GM18861 (cell line): ENCODE data around the gene CACNA1B.
"Not testable (repeated sequence)": the region's sequence is repeated elsewhere in the genome, so short reads cannot be mapped to it uniquely, and the experiment has no call there.

Experiments
- ATAC-seq: cut with Tn5 transposase; IDR thresholded peaks from one replicate; pipeline ENCODE4 v1.9.1; 2021; ENCODE audit not compliant: unreplicated experiment

CACNA1B gene

GRCh38 chr9:138068601-138069035 lies 191.0 kb downstream of the CACNA1B start:
- ATAC-seq: no peak

GRCh38 chr9:138069731-138070456 lies 192.3 kb downstream of the CACNA1B start:
- ATAC-seq: no peak

DNA sequence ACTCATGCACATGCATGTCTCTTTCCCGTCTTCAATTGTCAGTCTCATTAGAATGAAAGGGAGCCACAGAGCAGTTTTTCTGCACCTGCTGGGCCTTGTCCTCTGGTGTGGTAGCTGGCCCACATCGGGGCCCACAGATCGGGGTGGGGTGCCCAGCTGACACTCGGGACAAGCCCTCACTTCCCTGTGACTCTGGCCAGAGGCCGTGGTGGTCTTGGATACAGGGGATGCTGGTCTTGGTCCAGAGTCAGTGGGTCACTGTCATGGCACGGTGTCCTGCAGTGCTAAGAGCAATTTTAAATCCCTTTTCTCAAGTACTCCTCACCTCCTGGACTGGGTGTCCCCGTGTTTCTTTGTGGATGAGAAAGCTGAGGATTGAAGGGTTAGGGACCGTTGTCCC lies 193.2 kb downstream of the CACNA1B start:
- ATAC-seq: no peak

DNA sequence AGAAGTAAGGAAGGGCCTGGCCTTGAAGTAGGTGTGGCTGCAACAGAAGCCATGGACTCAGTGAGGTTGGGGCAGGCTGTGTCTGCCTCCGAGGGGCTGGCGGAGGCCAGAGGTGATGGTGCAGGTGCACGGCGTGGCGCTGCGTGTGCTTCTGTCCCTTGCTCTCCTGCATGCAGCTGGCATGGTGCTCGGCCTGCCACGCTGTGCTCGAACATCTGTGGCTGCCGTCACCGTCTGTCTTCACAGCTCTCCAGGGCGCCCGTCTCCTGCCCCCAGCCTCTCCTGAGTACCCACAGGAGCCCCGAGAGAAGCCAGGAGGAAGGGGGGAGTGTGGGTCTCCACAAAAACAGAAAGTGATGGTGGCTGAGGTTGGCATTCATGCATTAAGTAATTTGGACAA lies 193.7 kb downstream of the CACNA1B start:
- ATAC-seq: no peak

- no peak for ATAC-seq
Measured at GRCh38 chr9:138071731-138072130, 194.1 kb downstream of the CACNA1B start.

GRCh38 chr9:138072161-138072842 lies 194.7 kb downstream of the CACNA1B start:
- ATAC-seq: no peak

DNA sequence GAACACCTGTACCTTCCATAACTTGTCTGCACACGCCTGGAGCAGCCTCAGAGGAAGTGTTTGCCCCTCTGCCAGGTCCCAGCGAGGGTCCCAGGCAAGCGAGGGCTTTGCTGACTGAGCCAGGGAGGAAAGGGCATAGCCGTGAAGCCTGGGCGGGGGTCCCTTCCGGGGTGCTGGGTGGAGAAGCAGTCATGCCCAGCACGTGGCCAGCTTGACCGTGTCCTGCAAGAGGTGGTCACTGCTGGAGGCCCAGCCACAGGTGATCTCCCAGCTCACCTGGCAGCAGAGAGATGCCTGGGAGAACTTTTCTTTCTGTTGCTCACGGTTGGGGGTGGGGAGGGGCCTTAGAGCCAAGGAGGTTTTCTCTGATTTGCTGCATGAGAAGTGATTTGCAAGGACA lies 195.3 kb downstream of the CACNA1B start:
- ATAC-seq: no peak

DNA sequence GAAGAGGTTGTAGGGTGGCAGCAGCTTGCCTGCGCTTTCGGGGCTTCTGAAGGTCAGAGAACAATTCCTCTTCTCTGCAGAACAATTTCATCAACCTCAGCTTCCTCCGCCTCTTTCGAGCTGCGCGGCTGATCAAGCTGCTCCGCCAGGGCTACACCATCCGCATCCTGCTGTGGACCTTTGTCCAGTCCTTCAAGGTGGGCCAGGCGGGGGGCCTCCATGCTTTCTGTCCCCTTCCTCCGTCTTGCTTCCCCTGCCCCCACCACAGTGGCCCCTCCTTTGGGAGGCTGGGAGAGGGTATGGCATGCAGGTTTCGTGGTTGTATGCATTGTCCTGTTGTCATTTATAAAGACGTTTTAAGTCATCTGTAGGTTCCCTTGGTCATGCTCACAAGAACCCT lies 195.8 kb downstream of the CACNA1B start:
- ATAC-seq: no peak

DNA sequence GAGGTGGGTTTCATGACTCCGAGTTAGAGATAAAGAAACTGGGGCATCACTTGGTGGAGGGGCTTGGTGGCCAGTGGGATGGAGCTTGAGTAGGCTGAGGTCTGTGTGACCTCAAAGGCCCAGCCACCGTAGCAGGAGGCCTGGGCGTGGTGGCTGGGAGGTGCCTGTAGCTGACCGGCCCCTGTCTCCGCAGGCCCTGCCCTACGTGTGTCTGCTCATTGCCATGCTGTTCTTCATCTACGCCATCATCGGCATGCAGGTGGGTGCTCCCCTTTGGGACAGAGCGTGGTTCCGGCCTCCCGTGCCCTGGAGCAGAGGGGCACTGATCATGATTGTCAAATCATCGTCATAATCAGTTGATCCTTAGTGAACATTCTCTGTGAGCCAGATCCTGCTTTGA lies 196.2 kb downstream of the CACNA1B start:
- ATAC-seq: no peak

- ATAC-seq: no peak
Measured at GRCh38 chr9:138074516-138074915, 196.9 kb downstream of the CACNA1B start.

DNA sequence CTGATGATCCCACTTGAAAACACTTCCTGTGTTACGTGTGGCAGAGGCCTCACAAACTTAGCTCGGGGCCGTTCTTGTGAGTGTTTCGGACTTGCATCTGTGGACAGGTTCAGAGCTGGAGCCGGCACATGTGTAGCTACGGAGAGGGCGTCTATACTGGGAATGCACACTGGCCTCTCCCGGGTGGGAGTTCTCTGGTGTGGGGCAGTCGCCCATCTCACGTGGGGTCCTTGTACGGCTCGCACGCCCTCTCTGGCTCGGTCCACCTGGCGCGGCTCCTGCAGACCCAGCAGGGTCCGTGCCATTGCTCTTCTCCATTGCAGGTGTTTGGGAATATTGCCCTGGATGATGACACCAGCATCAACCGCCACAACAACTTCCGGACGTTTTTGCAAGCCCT lies 197.9 kb downstream of the CACNA1B start:
- no peak for ATAC-seq

GRCh38 chr9:138075961-138076649 lies 198.5 kb downstream of the CACNA1B start:
- ATAC-seq: no peak

DNA sequence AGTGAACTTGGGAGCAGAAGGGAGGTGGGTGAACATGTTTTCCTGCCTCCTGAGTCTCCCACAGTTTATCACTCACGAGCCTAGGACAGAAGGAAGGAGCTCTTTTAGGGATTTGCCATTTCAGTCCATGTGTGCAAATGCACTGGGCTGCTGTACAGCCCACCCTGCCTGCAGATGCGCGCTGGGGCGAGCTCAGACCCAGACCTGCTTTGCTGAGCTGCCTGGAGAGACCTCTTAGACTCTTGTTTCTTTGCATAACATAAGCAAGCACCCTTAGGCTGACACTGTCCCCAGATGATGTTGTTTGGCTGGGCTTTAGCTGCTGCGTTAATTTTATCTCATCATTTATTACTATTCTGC lies 199.0 kb downstream of the CACNA1B start:
- no peak for ATAC-seq

GRCh38 chr9:138077126-138077525 lies 199.5 kb downstream of the CACNA1B start:
- ATAC-seq: no peak

- no peak for ATAC-seq
Measured at GRCh38 chr9:138077898-138078540, 200.4 kb downstream of the CACNA1B start.

GRCh38 chr9:138078846-138079245 lies 201.3 kb downstream of the CACNA1B start:
- ATAC-seq: no peak

GRCh38 chr9:138080979-138081378 lies 203.4 kb downstream of the CACNA1B start:
- no peak for ATAC-seq

DNA sequence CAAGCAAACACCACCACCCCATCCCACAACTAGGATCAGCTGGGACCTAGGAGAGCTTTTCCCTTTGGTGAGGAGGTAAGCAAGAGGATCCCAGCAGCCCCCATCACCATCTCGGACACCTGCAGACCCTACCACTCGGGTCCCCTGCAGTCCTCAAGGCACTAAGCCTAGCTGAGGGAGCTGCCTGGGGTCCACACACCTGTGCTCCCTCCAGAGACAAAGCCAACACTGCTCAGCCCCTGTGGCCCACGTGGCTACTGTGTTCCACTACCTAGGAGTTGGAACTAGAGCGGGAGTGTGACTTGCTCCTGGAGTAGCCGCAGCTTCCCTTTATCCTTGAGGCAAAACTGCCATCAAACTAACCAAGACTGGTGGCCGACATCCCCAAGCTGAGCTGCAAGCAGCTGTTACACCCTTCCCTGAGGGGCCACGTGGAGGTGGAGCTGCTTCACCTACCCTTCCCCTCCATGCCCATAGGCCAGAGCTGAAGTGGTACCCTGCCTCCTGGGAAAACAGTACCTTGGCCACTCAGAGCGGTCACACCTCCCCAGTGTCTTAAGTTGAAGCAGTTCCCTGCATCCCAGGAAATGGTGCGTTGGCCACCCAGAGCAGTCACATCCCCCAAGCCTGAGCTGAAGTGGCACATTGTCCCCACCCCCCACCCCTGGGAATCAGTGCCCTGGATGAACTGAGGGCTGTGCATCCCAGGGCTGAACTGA lies 205.5 kb downstream of the CACNA1B start:
- ATAC-seq: no peak

- ATAC-seq: no peak
Measured at GRCh38 chr9:138083873-138084272, 206.3 kb downstream of the CACNA1B start.

DNA sequence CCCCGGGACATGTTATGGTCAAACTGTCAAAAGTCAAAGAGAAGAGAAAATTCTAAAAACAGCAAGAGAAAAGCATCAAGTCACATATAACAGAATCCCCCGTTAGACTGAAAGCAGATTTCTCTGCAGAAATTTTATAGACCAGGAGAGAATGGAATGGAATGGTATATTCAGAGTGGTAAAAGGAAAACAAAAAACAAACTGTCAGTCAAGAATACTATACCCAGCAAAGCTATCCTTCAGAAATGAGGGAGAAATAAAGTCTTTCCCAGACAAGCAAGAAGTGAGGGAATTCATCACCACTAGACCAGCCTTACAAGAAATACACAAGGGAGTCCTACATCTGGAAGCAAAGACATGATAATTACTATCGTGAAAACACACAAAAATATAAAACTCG lies 208.0 kb downstream of the CACNA1B start:
- no peak for ATAC-seq

DNA sequence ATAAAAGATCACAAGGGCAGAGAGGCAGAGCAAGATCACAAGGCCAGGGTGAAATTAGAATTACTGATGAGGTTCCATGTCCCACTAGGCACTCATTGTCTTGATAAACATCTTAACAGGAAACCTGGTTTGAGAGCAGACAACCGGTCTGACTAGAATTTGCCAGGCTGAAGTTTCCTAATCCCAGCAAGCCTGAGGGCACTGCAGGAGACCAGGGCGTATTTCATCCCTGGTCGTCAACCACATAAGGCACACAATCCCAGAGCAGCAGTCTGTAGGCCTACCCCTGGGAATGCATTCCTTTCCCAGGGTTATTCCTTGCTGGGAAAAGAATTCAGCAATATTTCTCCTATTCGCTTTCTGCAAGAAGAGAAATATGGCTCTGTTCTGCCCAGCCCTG lies 214.5 kb downstream of the CACNA1B start:
- ATAC-seq: not testable (repeated sequence)
